SK-N-SH treated with all-trans-retinoic acid at 6 μM for 48 hours (cell line): ENCODE results near the gene MINDY4.

Experiments
- ATAC-seq: fragments of 200-7000 bp; cut with Tn5 transposase; 3 replicates; pipeline ENCODE4 v1.9.1; 2020; ENCODE audit warnings: mild to moderate bottlenecking, moderate library complexity
- ARNTL ChIP-seq: fragments of 450-650 bp; formaldehyde crosslinking; IDR thresholded peaks from 2 replicates; pipeline ENCODE4 v1.5.0; 2020; ENCODE audit warnings: low read depth, mild to moderate bottlenecking, moderate library complexity, borderline replicate concordance
- BACH2 ChIP-seq: fragments of 250-450 bp; sonication (Bioruptor Pico); IDR thresholded peaks from 2 replicates; pipeline ENCODE4 v1.9.0; 2021; ENCODE audit warnings: mild to moderate bottlenecking, borderline replicate concordance
- CREB5 ChIP-seq: fragments of 250-450 bp; sonication (Bioruptor Pico); IDR thresholded peaks from 2 replicates; pipeline ENCODE4 v1.5.1; 2020; ENCODE audit warnings: low read depth, mild to moderate bottlenecking, moderate library complexity
- CSDC2 ChIP-seq: fragments of 250-450 bp; sonication (Bioruptor Pico); IDR thresholded peaks from 2 replicates; pipeline ENCODE4 v1.5.0; 2020; ENCODE audit warnings: mild to moderate bottlenecking, moderate library complexity
- CSRNP3 ChIP-seq: fragments of 250-450 bp; sonication (Bioruptor Pico); IDR thresholded peaks from 2 replicates; pipeline ENCODE4 v1.5.1; 2021; ENCODE audit warnings: mild to moderate bottlenecking, moderate library complexity
- ESRRG ChIP-seq: fragments of 250-450 bp; sonication (Bioruptor Pico); IDR thresholded peaks from 2 replicates; pipeline ENCODE4 v1.6.1; 2021; ENCODE audit warnings: mild to moderate bottlenecking
- GLIS3 ChIP-seq: fragments of 250-450 bp; sonication (Bioruptor Pico); IDR thresholded peaks from 2 replicates; pipeline ENCODE4 v1.5.0; 2020; ENCODE audit warnings: mild to moderate bottlenecking, moderate library complexity
- ISL1 ChIP-seq: fragments of 250-450 bp; sonication (Bioruptor Pico); IDR thresholded peaks from 2 replicates; pipeline ENCODE4 v2.1.2; 2022; ENCODE audit warnings: mild to moderate bottlenecking, moderate library complexity
- OSR1 ChIP-seq: fragments of 250-450 bp; sonication (Bioruptor Pico); IDR thresholded peaks from 2 replicates; pipeline ENCODE4 v1.8.0; 2022; ENCODE audit warnings: moderate library complexity, mild to moderate bottlenecking, inconsistent platforms
- PPARA ChIP-seq: fragments of 250-450 bp; sonication (Bioruptor Pico); IDR thresholded peaks from 2 replicates; pipeline ENCODE4 v1.5.0; 2020; ENCODE audit warnings: mild to moderate bottlenecking, borderline replicate concordance
- RARB ChIP-seq: fragments of 250-450 bp; sonication (Bioruptor Pico); IDR thresholded peaks from 2 replicates; pipeline ENCODE4 v1.8.0; 2021; ENCODE audit warnings: mild to moderate bottlenecking, moderate library complexity
- SNAI2 ChIP-seq: fragments of 250-450 bp; sonication (Bioruptor Pico); IDR thresholded peaks from 2 replicates; pipeline ENCODE4 v1.5.0; 2020; ENCODE audit warnings: mild to moderate bottlenecking, moderate library complexity
- TCF4 ChIP-seq: fragments of 250-450 bp; sonication (Bioruptor Pico); IDR thresholded peaks from 2 replicates; pipeline ENCODE4 v1.8.0; 2021; ENCODE audit warnings: mild to moderate bottlenecking, moderate library complexity, borderline replicate concordance
- TOX ChIP-seq: fragments of 250-450 bp; sonication (Bioruptor Pico); IDR thresholded peaks from 2 replicates; pipeline ENCODE4 v1.8.0; 2021; ENCODE audit warnings: mild to moderate bottlenecking, moderate library complexity, borderline replicate concordance
- TSHZ2 ChIP-seq: fragments of 250-450 bp; sonication (Bioruptor Pico); IDR thresholded peaks from 2 replicates; pipeline ENCODE4 v1.5.0; 2020; ENCODE audit warnings: mild to moderate bottlenecking, moderate library complexity
- ZFP3 ChIP-seq: fragments of 250-450 bp; sonication (Bioruptor Pico); IDR thresholded peaks from 2 replicates; pipeline ENCODE4 v1.5.0; 2020; ENCODE audit warnings: mild to moderate bottlenecking, moderate library complexity
- ZFP30 ChIP-seq: fragments of 450-650 bp; formaldehyde crosslinking; IDR thresholded peaks from 2 replicates; pipeline ENCODE4 v1.5.0; 2022; ENCODE audit warnings: mild to moderate bottlenecking, moderate library complexity
- ZNF565 ChIP-seq: fragments of 450-650 bp; formaldehyde crosslinking; conservative IDR thresholded peaks from 2 replicates; pipeline ENCODE4 v1.5.0; 2020; ENCODE audit warnings: low read depth, mild to moderate bottlenecking, moderate library complexity
- ZNF70 ChIP-seq: fragments of 450-650 bp; formaldehyde crosslinking; IDR thresholded peaks from 2 replicates; pipeline ENCODE4 v1.5.0; 2020; ENCODE audit warnings: mild to moderate bottlenecking, moderate library complexity
- ZNF8 ChIP-seq: fragments of 450-650 bp; formaldehyde crosslinking; IDR thresholded peaks from 2 replicates; pipeline ENCODE4 v1.5.0; 2020; ENCODE audit warnings: mild to moderate bottlenecking, moderate library complexity
- TF ChIP-seq, protein P1 (sequence below): fragments of 250-450 bp; sonication (Bioruptor Pico); IDR thresholded peaks from 2 replicates; pipeline ENCODE4 v1.8.0; 2020; ENCODE audit warnings: mild to moderate bottlenecking, moderate library complexity, borderline replicate concordance

The MINDY4 gene

GRCh38 chr7:30780941-30781340 lies 9.7 kb downstream of the MINDY4 start:
- TF ChIP-seq OSR1 (CRISPR knock-in tag): no peak
- TF ChIP-seq ESRRG: no peak
- TF ChIP-seq, protein P1, sequence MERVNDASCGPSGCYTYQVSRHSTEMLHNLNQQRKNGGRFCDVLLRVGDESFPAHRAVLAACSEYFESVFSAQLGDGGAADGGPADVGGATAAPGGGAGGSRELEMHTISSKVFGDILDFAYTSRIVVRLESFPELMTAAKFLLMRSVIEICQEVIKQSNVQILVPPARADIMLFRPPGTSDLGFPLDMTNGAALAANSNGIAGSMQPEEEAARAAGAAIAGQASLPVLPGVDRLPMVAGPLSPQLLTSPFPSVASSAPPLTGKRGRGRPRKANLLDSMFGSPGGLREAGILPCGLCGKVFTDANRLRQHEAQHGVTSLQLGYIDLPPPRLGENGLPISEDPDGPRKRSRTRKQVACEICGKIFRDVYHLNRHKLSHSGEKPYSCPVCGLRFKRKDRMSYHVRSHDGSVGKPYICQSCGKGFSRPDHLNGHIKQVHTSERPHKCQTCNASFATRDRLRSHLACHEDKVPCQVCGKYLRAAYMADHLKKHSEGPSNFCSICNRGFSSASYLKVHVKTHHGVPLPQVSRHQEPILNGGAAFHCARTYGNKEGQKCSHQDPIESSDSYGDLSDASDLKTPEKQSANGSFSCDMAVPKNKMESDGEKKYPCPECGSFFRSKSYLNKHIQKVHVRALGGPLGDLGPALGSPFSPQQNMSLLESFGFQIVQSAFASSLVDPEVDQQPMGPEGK (CRISPR knock-in tag): no peak
- ATAC-seq: no peak

- ATAC-seq: no peak
Observed at GRCh38 chr7:30782690-30783089, 11.5 kb downstream of the MINDY4 start.

GRCh38 chr7:30785786-30786185 lies 14.6 kb downstream of the MINDY4 start:
- ATAC-seq: no peak
- TF ChIP-seq SNAI2 (CRISPR knock-in tag): no peak
- no peak for TF ChIP-seq ISL1 (CRISPR knock-in tag)
- no peak for TF ChIP-seq CREB5 (CRISPR knock-in tag)

More at GRCh38 chr7:30782690-30783089, 11.5 kb downstream of the MINDY4 start:
- TF ChIP-seq CREB5 (CRISPR knock-in tag) (no peak), ARNTL (no peak), ZFP3 (CRISPR knock-in tag) (no peak)

DNA sequence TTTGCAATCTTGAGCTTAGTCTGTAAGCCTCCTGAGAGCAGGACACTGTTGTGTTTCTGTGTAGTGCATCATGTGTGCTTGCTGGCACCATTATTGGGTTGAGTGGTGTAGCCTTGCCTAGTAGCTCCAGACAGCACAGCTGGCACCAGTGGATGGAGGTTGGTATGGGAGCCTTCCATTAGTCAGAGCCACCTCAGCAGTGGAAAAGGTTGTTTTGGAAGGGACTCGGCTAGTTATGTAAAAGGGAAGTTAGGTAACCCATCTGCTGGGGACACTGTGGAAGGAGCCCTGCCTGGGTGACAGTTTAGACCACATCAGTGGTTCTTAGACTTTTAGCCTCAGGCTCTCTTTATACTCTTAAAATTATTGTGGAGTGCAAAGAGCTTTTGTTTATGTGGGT lies 16.3 kb downstream of the MINDY4 start:
- TF ChIP-seq ZNF70 (no peak), CSRNP3 (no peak), BACH2 (CRISPR knock-in tag) (no peak), OSR1 (CRISPR knock-in tag) (no peak), TCF4 (CRISPR knock-in tag) (no peak), ZNF565 (CRISPR knock-in tag) (no peak), ARNTL (no peak), TOX (CRISPR knock-in tag) (no peak), ZFP30 (CRISPR knock-in tag) (no peak), CREB5 (CRISPR knock-in tag) (no peak), GLIS3 (CRISPR knock-in tag) (no peak)
- ATAC-seq: no peak

DNA sequence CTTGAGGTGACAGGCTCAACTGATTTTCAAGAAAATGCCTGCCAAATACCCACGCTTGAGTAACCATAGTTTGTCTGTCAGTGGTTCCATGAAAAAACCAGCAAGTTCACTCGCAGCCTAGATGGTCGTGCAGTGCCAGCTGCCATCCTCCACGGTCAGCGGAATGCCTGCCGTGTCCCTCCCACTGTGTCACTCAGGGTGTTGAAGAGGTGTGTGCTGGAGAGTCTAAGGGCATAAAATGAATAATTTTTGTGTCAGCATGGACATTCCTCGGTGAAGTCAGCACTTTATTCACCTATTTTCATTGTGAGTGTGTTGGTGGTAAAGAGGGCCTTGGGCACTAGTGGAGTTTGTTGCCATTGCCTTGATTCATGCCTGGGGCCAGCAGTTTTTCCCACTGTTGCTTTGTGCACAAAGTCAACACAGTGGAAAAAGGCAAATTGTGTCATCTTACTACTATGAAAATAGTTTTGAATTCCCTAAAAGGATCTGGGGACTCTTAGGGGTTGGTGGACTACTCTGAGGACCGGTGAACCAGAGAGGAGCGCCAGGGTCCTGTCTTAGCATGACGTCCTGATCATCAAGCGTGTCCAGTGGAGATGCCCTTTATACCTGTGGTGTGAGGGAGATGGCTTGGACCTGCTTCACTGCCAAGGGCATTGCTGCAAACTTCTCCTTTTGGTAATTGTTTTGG lies 17.6 kb downstream of the MINDY4 start:
- TF ChIP-seq PPARA (CRISPR knock-in tag) (no peak), TCF4 (CRISPR knock-in tag) (no peak), ZNF8 (CRISPR knock-in tag) (no peak), CREB5 (CRISPR knock-in tag) (no peak), TSHZ2 (CRISPR knock-in tag) (no peak), ZNF565 (CRISPR knock-in tag) (no peak), CSDC2 (CRISPR knock-in tag) (no peak), ZFP3 (CRISPR knock-in tag) (no peak), CSRNP3 (no peak), ISL1 (CRISPR knock-in tag) (no peak), GLIS3 (CRISPR knock-in tag) (no peak), RARB (no peak)
- ATAC-seq: no peak; the same call in 2 of the 3 replicates
